ENCODE data around the gene RYR2. TPM values are rescaled to one million over a fixed set of nuclear protein-coding genes. Genes with fewer than 3 reads are reported as not detected.

RYR2 gene
- total RNA-seq, 4 donors from 2014 or later, result 0.53 to 1.2 (median 0.57) TPM

- no peak for DNase-seq (ENCODE audit: low spot score in 2 of 2)
- Histone ChIP-seq H3K4me3 (no peak overlapping the region), H3K9me3 (no peaks in the 10 kb centered on the region), H3K36me3 (no peaks in the 10 kb centered on the region), H3K27ac (no peak overlapping the region), H3K27me3 (no peaks in the 10 kb centered on the region), H3K4me1 (no peaks in the 10 kb centered on the region)
- 41% methylated on average over 1 of the region's 1 CpG for WGBS
- TF ChIP-seq POLR2AphosphoS5 (IDR thresholded peaks at IDR 0.05), result no peak
- no peak for TF ChIP-seq EP300 (IDR thresholded peaks at IDR 0.05)
- no peak for TF ChIP-seq CTCF (IDR thresholded peaks at IDR 0.05)
- TF ChIP-seq POLR2A (IDR thresholded peaks at IDR 0.05), result no peak
Observed at GRCh38 chr1:237249120-237249519, 207.1 kb downstream of the RYR2 start.

GRCh38 chr1:237250055-237250454, 208.1 kb downstream of the RYR2 start:
- 90% methylated on average over 3 of the region's 3 CpGs for WGBS

DNA sequence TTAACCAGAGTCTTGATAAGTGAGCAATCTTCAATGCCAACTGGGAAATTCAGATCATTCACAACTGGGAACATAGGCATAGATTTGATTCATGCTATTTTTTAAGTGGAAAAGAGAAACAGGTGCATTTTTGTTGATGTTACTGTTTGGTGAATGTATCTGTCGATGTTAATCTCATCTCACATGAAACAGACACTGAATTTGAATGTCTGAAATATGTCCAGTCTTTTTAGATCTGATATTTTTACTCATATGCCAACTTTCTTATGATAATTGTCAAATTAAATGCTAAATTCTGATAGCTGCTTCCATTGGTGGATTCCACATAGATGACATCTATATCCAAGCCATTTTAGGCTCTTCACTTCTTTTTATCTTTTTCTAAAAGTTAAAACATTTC, 213.1 kb downstream of the RYR2 start:
- Histone ChIP-seq H3K4me3 (no peak overlapping the region), H3K27ac (no peak overlapping the region), H3K9me3 (no peaks in the 10 kb centered on the region), H3K27me3 (no peaks in the 10 kb centered on the region), H3K36me3 (no peaks in the 10 kb centered on the region), H3K4me1 (no peaks in the 10 kb centered on the region)
- no peak for DNase-seq (ENCODE audit: low spot score in 2 of 2)
- no peak for TF ChIP-seq EP300 (IDR thresholded peaks at IDR 0.05)
- 87% methylated on average over 1 of the region's 1 CpG for WGBS

More at GRCh38 chr1:237250055-237250454, 208.1 kb downstream of the RYR2 start:
- no peaks in the 10 kb centered on the region for H3K9me3 ChIP-seq
- no peak for DNase-seq (ENCODE audit: low spot score in 2 of 2)
- TF ChIP-seq CTCF (IDR thresholded peaks at IDR 0.05), result no peak
- TF ChIP-seq POLR2AphosphoS5 (IDR thresholded peaks at IDR 0.05), result no peak
- TF ChIP-seq POLR2A (IDR thresholded peaks at IDR 0.05), result no peak
- no peaks in the 10 kb centered on the region for H3K36me3 ChIP-seq
- H3K4me1 ChIP-seq, result no peaks in the 10 kb centered on the region
- no peaks in the 10 kb centered on the region for H3K27me3 ChIP-seq
- no peak overlapping the region for H3K4me3 ChIP-seq
- no peak overlapping the region for H3K27ac ChIP-seq

DNA sequence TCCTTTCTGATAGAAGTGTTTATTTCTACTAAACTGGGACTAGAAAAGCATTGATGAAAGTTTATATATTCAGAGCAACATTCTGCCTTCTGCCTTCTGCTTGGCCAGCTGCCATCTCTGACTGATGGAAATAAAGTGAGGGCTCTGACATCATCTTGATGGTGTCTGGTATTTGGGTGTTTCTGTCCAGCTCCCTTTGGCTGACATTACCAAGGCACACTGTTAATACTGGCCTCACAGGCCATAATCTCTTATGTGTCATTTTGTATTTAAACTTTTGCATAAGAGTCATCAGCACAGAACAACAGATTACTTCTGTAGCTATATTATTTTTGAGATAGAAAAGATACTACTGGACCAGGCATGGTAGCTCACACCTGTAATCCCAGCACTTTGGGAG, 216.9 kb downstream of the RYR2 start:
- Histone ChIP-seq H3K27me3 (no peaks in the 10 kb centered on the region), H3K36me3 (no peaks in the 10 kb centered on the region), H3K4me1 (no peaks in the 10 kb centered on the region), H3K9me3 (no peaks in the 10 kb centered on the region), H3K27ac (no peak overlapping the region), H3K4me3 (no peak overlapping the region)
- no peak for DNase-seq (ENCODE audit: low spot score in 2 of 2)
- no peak for TF ChIP-seq POLR2AphosphoS5 (IDR thresholded peaks at IDR 0.05)
- TF ChIP-seq POLR2A (IDR thresholded peaks at IDR 0.05), result no peak
- TF ChIP-seq CTCF (IDR thresholded peaks at IDR 0.05), result no peak
- no peak for TF ChIP-seq EP300 (IDR thresholded peaks at IDR 0.05)

DNA sequence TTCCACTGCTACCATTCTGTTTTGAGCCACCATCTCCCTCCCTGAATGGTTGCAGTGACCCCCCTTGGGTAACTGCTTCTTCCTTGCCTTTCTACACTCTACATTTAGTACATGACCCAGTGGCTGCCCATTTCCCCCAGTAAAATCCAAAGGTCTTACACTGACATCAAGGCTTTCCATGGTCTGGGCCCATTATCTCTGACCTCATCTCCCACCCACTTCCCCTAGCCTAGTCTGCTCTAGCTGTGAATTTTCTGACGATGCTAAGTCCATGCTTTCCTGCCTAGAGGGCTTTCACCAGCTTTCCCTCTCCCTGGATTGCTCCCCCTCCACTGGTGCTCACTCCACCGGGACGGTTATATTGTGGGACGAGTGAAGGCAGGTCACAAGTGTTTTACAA, 219.2 kb downstream of the RYR2 start:
- 65% methylated on average over 4 of the region's 4 CpGs for WGBS

More for the DNA sequence above, 219.2 kb downstream of the RYR2 start:
- Histone ChIP-seq H3K36me3 (no peaks in the 10 kb centered on the region), H3K4me3 (no peak overlapping the region), H3K27ac (no peak overlapping the region), H3K27me3 (no peaks in the 10 kb centered on the region), H3K9me3 (no peaks in the 10 kb centered on the region), H3K4me1 (no peaks in the 10 kb centered on the region)
- no peak for DNase-seq (ENCODE audit: low spot score in 2 of 2)
- TF ChIP-seq POLR2AphosphoS5 (IDR thresholded peaks at IDR 0.05) (no peak), CTCF (IDR thresholded peaks at IDR 0.05) (no peak), POLR2A (IDR thresholded peaks at IDR 0.05) (no peak), EP300 (IDR thresholded peaks at IDR 0.05) (no peak)

All from suprapubic skin (tissue), 4 donors.